Adrenal gland (tissue), 12 donors: ENCODE results near the gene MYADML2. TPM values are rescaled to one million over a fixed set of nuclear protein-coding genes. Genes with fewer than 3 reads are reported as not detected.
"Not testable (repeated sequence)": the region's sequence is repeated elsewhere in the genome, so short reads cannot be mapped to it uniquely, and the experiment has no call there.

ENCODE experiments used
- DNase-seq, 7 donors: peaks; one replicate each; pipeline ENCODE4 v3.0.0-alpha.2; 2019 to 2020
- H3K27ac ChIP-seq, 5 donors: fragments of 200-600 bp; sonication (generic) in 4 of 5; 1 replicate in 3 of 5; 2 replicates in 2 of 5; pipeline versions ENCODE4 v1.5.1 to v1.8.0; 2016 to 2020; ENCODE audit warnings: mild to moderate bottlenecking in 1 of 5
- H3K27me3 ChIP-seq: fragments of 200-600 bp; 2 replicates; pipeline ENCODE4 v1.8.0; 2021
- H3K36me3 ChIP-seq, 2 donors: fragments of 200-600 bp; replicated peaks in 1 of 2; 1 replicate in 1 of 2; 2 replicates in 1 of 2; pipeline versions ENCODE4 v1.5.1 to v1.8.0; 2018 to 2022
- H3K4me1 ChIP-seq, 2 donors: fragments of 200-600 bp; replicated peaks in 1 of 2; 1 replicate in 1 of 2; 2 replicates in 1 of 2; pipeline versions ENCODE4 v1.5.1 to v1.8.0; 2018 to 2021
- H3K4me3 ChIP-seq, 4 donors: fragments of 200-600 bp; sonication (generic) in 3 of 4; one replicate each; pipeline ENCODE4 v1.5.1; 2016 to 2018
- H3K9me3 ChIP-seq, 3 donors: fragments of 200-600 bp; sonication (generic) in 1 of 3; replicated peaks in 1 of 3; 1 replicate in 2 of 3; 2 replicates in 1 of 3; pipeline versions ENCODE4 v1.5.1 to v1.8.0; 2016 to 2021
- CTCF ChIP-seq, 6 experiments: fragments of 450-650 bp in 4 of 6; fragments of 200-600 bp in 2 of 6; sonication (generic) in 1 of 6; IDR thresholded peaks; 1 replicate in 5 of 6; 2 replicates in 1 of 6; pipeline versions ENCODE4 v1.5.1 to v1.8.0; 2016 to 2021; ENCODE audit warnings: antibody characterized with exemption in 6 of 6, mild to moderate bottlenecking in 2 of 6, moderate library complexity in 1 of 6
- POLR2A ChIP-seq, 2 donors: fragments of 450-650 bp; IDR thresholded peaks; one replicate each; pipeline ENCODE4 v1.6.1; 2017; ENCODE audit warnings: antibody characterized with exemption in 2 of 2, mild to moderate bottlenecking in 2 of 2, moderate library complexity in 1 of 2
- WGBS, 4 donors: extraction: QIAGEN DNeasy Blood & Tissue Kit in 2 of 4; methylation state at CpG; one replicate each; pipeline versions ENCODE4 v1.1.5 to v1.1.7; 2013 to 2017; 5-methylcytosine and 5-hydroxymethylcytosine counted together
- intact Hi-C, 2 donors: fragments of 100-400 bp; cut with DNase I; formaldehyde crosslinking; loops; one replicate each; pipeline versions ENCODE4 v1.14.1 to v1.15.0; 2022 to 2023
- polyA plus RNA-seq, 3 donors: library from polyadenylated mRNA; stranded (reverse); fragments of 200-250 nt in 2 of 3; fragments of 350-450 nt in 1 of 3; fragmentation: Illumina TruSeq in 1 of 3; extraction: RNeasy Lipid Tissue Mini Kit (QIAGEN cat#74804) in 1 of 3; gene quantifications; one replicate each; pipeline ENCODE4 v1.2.3, GENCODE V29; 2013 to 2014
- total RNA-seq, 9 donors: library from RNA; depleted of rRNA in 4 of 9; stranded (reverse); fragments of >200 nt in 4 of 9; fragments of 120-200 nt in 1 of 9; fragmentation: NEBNext Ultra II Directional in 1 of 9; extraction: Animal tissue kit (Norgen Biotek cat#: 25700) in 1 of 9; gene quantifications; one replicate each; pipeline versions ENCODE4 v1.1.0 to v1.2.4, GENCODE V29; 2013 to 2023
- donor health status: healthy with polysubstance abuse.
- donor health status: Bipolar disorder and iron deficiency.
- donor health status: DM: yes; HTN: yes; CAD: no.
- donor health status: DM: no; HTN: no; CAD: no.
- donor health status: DM: no; HTN: no; CAD: no.
- donor health status: DM: yes; HTN: yes; CAD: no.

The MYADML2 gene
- total and polyA plus RNA-seq, 12 donors = not detected

GRCh38 chr17:81984773-81985410 is 37.9 kb upstream of the MYADML2 start:
- no peak for DNase-seq
- no peak for TF ChIP-seq CTCF (IDR thresholded peaks at IDR 0.05)
- TF ChIP-seq POLR2A (IDR thresholded peaks at IDR 0.05) = no peak
- no peaks in the 10 kb centered on the region for H3K4me1 ChIP-seq
- H3K36me3 ChIP-seq = peaks cover 0 to 25% of the 10 kb centered on the region in 2 donors
- no peak overlapping the region for H3K27ac ChIP-seq
- intact Hi-C loops = no loop called here
- no peaks in the 10 kb centered on the region for H3K9me3 ChIP-seq
- 92 to 95% (median 93%) methylated on average over 12 to 21 of the region's 21 CpGs for WGBS, 4 donors
- H3K4me3 ChIP-seq = no peak overlapping the region
- no peaks in the 10 kb centered on the region for H3K27me3 ChIP-seq

GRCh38 chr17:81983639-81984373 is 36.8 kb upstream of the MYADML2 start:
- no peak overlapping the region for H3K4me3 ChIP-seq
- WGBS, 4 donors = 85 to 95% (median 94%) methylated on average over 26 of the region's 26 CpGs
- TF ChIP-seq CTCF (IDR thresholded peaks at IDR 0.05) (no peak), POLR2A (IDR thresholded peaks at IDR 0.05) (no peak)
- H3K9me3 ChIP-seq = no peaks in the 10 kb centered on the region
- no peak overlapping the region for H3K27ac ChIP-seq
- no peaks in the 10 kb centered on the region for H3K27me3 ChIP-seq
- H3K36me3 ChIP-seq = peaks cover 0 to 25% of the 10 kb centered on the region in 2 donors
- H3K4me1 ChIP-seq = peaks cover 0 to 2% of the 10 kb centered on the region in 2 donors
- intact Hi-C loops = no loop called here
- DNase-seq = no peak

- WGBS, 4 donors = 94 to 96% (median 94%) methylated on average over 28 to 35 of the region's 35 CpGs
- no peak overlapping the region for H3K4me3 ChIP-seq
- peaks cover 0 to 9% of the 10 kb centered on the region in 2 donors for H3K4me1 ChIP-seq
- DNase-seq = no peak
- TF ChIP-seq CTCF (IDR thresholded peaks at IDR 0.05) = no peak
- no peak for TF ChIP-seq POLR2A (IDR thresholded peaks at IDR 0.05)
- H3K27ac ChIP-seq = no peak overlapping the region
- H3K27me3 ChIP-seq = no peaks in the 10 kb centered on the region
- H3K36me3 ChIP-seq = peaks cover 0 to 25% of the 10 kb centered on the region in 2 donors
- intact Hi-C loops = no loop called here
- no peaks in the 10 kb centered on the region for H3K9me3 ChIP-seq
Measured at GRCh38 chr17:81983011-81983638, 36.1 kb upstream of the MYADML2 start.

- H3K27me3 ChIP-seq, DNase-seq, H3K9me3 ChIP-seq, H3K27ac ChIP-seq, H3K4me3 ChIP-seq, intact Hi-C loops: not testable (repeated sequence)
- 95 to 97% (median 96%) methylated on average over 10 to 12 of the region's 12 CpGs for WGBS, 4 donors
- Histone ChIP-seq H3K4me1 (peaks cover 5 to 14% of the 10 kb centered on the region in 2 donors), H3K36me3 (peaks cover 0 to 24% of the 10 kb centered on the region in 2 donors)
Measured at GRCh38 chr17:81981511-81981910, 34.5 kb upstream of the MYADML2 start.
